Mammary microvascular endothelial cell (primary cell): Measurements from ENCODE around the gene LILRB5. TPM values are rescaled to one million over a fixed set of nuclear protein-coding genes. Genes with fewer than 3 reads are reported as not detected.

Experiments
- total RNA-seq: library from RNA; depleted of rRNA; stranded (reverse); fragments of >200 nt; gene quantifications from 2 replicates; pipeline ENCODE4 v1.2.3, GENCODE V29; 2015

Gene LILRB5
- not detected in 2 replicates for total RNA-seq

DNA sequence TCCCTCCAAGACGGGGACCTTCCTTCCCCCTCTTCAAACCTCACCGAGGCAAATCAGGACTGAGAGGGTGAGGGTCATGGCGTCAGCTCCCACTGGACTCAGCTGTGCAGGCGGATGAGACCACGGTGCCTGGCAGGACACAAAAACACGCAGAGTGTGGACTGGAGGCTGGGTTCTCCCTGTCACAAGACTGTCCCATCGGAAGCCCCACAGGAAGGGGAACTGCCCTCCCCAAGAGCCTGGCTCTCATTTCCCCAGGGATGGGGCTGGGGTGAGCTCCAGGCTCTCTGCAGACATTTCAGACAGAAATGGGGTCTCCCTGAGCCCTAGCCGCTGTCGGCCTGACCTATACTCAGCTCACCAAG lies at the start of gene LILRB5:
TSS of gene LILRB5 (minus strand) at position 158 of the 365 bp plus-strand sequence. CDS start at position 78, 80 bp downstream.

DNA sequence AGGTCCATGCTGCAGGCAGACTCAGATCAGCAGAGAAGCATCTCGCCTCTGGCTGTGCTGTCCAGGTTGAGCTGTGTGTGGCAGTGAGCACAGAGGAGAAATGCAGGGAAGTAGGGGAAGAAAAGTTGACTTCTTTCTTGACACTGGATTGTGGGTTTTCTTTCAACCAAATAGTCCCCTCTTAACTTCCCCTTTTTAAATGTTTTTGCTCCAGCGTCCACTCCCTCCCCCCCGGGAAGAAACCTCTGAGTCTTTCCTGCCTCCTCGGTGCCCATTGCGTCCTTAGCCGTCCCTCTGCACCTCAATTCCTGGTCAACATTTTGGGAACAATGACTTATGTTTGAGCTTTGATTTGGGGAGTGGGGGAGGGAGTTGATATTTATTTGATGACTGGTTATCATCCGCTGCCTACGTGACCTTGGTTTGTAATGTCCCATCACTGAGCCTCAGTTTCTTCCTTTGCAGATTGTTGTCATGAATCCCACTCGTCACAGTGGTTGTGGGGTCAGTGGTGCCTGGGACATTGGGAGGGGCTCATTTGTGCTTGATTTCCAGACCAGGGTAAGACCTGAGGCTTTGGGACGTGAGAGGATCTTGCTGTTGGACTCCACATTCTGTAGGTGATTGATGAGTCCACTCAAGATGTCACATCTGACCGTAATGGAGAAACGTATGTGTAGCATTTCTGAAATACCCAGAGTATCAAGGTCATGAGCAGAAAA lies 24.1 kb upstream of the LILRB5 start, which contains the start of gene LILRB2:
TSS of gene LILRB2 (minus strand) at position 104 of the 722 bp plus-strand sequence. CDS start 614 bp downstream, outside the sequence.

DNA sequence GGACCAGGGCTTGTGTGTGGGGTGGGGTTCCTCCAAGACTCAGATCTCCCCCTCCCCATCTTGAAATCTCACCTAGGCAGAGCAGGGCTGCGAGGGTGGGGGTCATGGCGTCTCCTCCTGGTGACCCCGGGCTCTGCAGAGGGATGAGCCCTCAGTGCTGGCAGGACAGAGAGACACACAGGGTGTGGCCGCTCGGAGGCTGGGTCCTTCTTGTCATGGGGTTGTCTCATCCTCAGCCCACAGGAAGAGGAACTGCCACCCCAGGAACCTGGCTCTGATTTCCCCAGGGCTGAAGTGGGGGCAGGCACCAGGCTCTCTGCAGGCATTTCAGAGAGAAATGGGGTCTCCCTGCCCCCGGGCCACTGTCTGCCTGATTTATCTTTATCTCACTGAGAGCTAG lies 14.4 kb downstream of the LILRB5 start, which contains the start of gene LILRA6:
TSS of gene LILRA6 (minus strand) at position 145 of the 400 bp plus-strand sequence.

DNA sequence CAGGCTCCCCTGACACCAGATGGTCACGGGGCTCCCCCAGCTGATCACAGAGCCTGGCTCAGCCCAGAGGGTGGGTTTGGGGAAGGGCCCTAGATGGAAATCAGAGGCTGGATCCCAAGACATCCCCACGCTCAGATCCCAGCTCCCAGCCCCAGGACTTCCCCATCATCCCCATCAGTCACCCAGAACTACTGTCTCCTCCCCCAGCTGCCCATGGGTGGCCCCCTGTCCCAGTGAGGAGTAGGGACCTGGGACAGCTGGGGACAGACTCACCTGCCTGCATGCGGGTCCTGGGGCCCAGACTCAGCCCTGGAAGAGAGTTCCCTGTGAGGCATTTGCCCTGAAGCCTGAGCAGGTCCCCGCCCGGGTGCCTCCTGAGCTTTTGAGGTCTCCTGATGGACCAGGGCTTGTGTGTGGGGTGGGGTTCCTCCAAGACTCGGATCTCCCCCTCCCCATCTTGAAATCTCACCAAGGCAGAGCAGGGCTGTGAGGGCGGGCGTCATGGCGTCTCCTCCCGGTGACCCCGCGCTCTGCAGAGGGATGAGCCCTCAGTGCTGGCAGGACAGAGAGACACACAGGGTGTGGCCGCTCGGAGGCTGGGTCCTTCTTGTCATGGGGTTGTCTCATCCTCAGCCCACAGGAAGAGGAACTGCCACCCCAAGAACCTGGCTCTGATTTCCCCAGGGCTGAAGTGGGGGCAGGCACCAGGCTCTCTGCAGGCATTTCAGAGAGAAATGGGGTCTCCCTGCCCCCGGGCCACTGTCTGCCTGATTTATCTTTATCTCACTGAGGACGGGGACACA lies 34.4 kb downstream of the LILRB5 start, which contains the start of gene LILRB3:
TSS of gene LILRB3 (minus strand) at position 534 of the 803 bp plus-strand sequence. CDS start at position 503, 31 bp downstream.

Other genes with a start within 250 kb of the LILRB5 start
- gene VSTM1, start 193.4 kb downstream of the LILRB5 start, total RNA-seq, result not detected in 2 replicates
- gene TARM1, start 175.9 kb downstream of the LILRB5 start, total RNA-seq, result not detected in 2 replicates
- gene OSCAR, start 156.5 kb downstream of the LILRB5 start, total RNA-seq, result not detected in 2 replicates
- 25.6 and 46.0 TPM in 2 replicates for gene NDUFA3, start 154.4 kb downstream of the LILRB5 start, total RNA-seq
- gene TFPT, start 141.6 kb downstream of the LILRB5 start, total RNA-seq, result 57.4 and 58.0 TPM in 2 replicates
- 107 and 123 TPM in 2 replicates for gene PRPF31, start 141.5 kb downstream of the LILRB5 start, total RNA-seq
- 11.1 and 15.0 TPM in 2 replicates for gene CNOT3, start 119.5 kb downstream of the LILRB5 start, total RNA-seq
- 5.9 and 9.5 TPM in 2 replicates for gene LENG1, start 97.6 kb downstream of the LILRB5 start, total RNA-seq
- not detected in 2 replicates for gene TMC4, start 84.1 kb downstream of the LILRB5 start, total RNA-seq
- 176 and 214 TPM in 2 replicates for gene MBOAT7, start 67.7 kb downstream of the LILRB5 start, total RNA-seq
- 92.1 and 103 TPM in 2 replicates for gene TSEN34, start 66.0 kb downstream of the LILRB5 start, total RNA-seq
- gene RPS9, start 56.4 kb downstream of the LILRB5 start, total RNA-seq, result 2,166 and 2,183 TPM in 2 replicates
- not detected in 2 replicates for gene LILRB3, start 34.3 kb downstream of the LILRB5 start, total RNA-seq
- gene LILRA6, start 14.5 kb downstream of the LILRB5 start, total RNA-seq, result not detected in 2 replicates
- not detected in 2 replicates for gene LILRB2, start 23.8 kb upstream of the LILRB5 start, total RNA-seq
- not detected in 2 replicates for gene LILRA5, start 55.9 kb upstream of the LILRB5 start, total RNA-seq
- gene LILRA4, start 81.9 kb upstream of the LILRB5 start, total RNA-seq, result not detected in 2 replicates
- gene LAIR1, start 107.7 kb upstream of the LILRB5 start, total RNA-seq, result not detected in 2 replicates
- gene TTYH1, start 158.2 kb upstream of the LILRB5 start, total RNA-seq, result not detected in 2 replicates
- 21.1 and 33.3 TPM in 2 replicates for gene LENG8, start 191.9 kb upstream of the LILRB5 start, total RNA-seq
- gene LENG9, start 206.5 kb upstream of the LILRB5 start, total RNA-seq, result 2.9 and 6.0 TPM in 2 replicates
- 46.9 and 49.0 TPM in 2 replicates for gene CDC42EP5, start 216.0 kb upstream of the LILRB5 start, total RNA-seq
- gene LAIR2, start 245.6 kb upstream of the LILRB5 start, total RNA-seq, result not detected in 2 replicates